SK-N-SH treated with all-trans-retinoic acid at 6 μM for 48 hours (cell line): ENCODE measurements around the gene ZGRF1.
"Not testable (repeated sequence)": the region's sequence is repeated elsewhere in the genome, so short reads cannot be mapped to it uniquely, and the experiment has no call there.

ENCODE experiments used
- ATAC-seq: fragments of 200-7000 bp; cut with Tn5 transposase; 3 replicates; pipeline ENCODE4 v1.9.1; 2020; ENCODE audit warnings: mild to moderate bottlenecking, moderate library complexity
- ARNTL ChIP-seq: fragments of 450-650 bp; formaldehyde crosslinking; IDR thresholded peaks from 2 replicates; pipeline ENCODE4 v1.5.0; 2020; ENCODE audit warnings: low read depth, mild to moderate bottlenecking, moderate library complexity, borderline replicate concordance
- BACH2 ChIP-seq: fragments of 250-450 bp; sonication (Bioruptor Pico); IDR thresholded peaks from 2 replicates; pipeline ENCODE4 v1.9.0; 2021; ENCODE audit warnings: mild to moderate bottlenecking, borderline replicate concordance
- CREB5 ChIP-seq: fragments of 250-450 bp; sonication (Bioruptor Pico); IDR thresholded peaks from 2 replicates; pipeline ENCODE4 v1.5.1; 2020; ENCODE audit warnings: low read depth, mild to moderate bottlenecking, moderate library complexity
- CSDC2 ChIP-seq: fragments of 250-450 bp; sonication (Bioruptor Pico); IDR thresholded peaks from 2 replicates; pipeline ENCODE4 v1.5.0; 2020; ENCODE audit warnings: mild to moderate bottlenecking, moderate library complexity
- CSRNP3 ChIP-seq: fragments of 250-450 bp; sonication (Bioruptor Pico); IDR thresholded peaks from 2 replicates; pipeline ENCODE4 v1.5.1; 2021; ENCODE audit warnings: mild to moderate bottlenecking, moderate library complexity
- ESRRG ChIP-seq: fragments of 250-450 bp; sonication (Bioruptor Pico); IDR thresholded peaks from 2 replicates; pipeline ENCODE4 v1.6.1; 2021; ENCODE audit warnings: mild to moderate bottlenecking
- GLIS3 ChIP-seq: fragments of 250-450 bp; sonication (Bioruptor Pico); IDR thresholded peaks from 2 replicates; pipeline ENCODE4 v1.5.0; 2020; ENCODE audit warnings: mild to moderate bottlenecking, moderate library complexity
- ISL1 ChIP-seq: fragments of 250-450 bp; sonication (Bioruptor Pico); IDR thresholded peaks from 2 replicates; pipeline ENCODE4 v2.1.2; 2022; ENCODE audit warnings: mild to moderate bottlenecking, moderate library complexity
- OSR1 ChIP-seq: fragments of 250-450 bp; sonication (Bioruptor Pico); IDR thresholded peaks from 2 replicates; pipeline ENCODE4 v1.8.0; 2022; ENCODE audit warnings: moderate library complexity, mild to moderate bottlenecking, inconsistent platforms
- PATZ1 ChIP-seq: fragments of 250-450 bp; sonication (Bioruptor Pico); IDR thresholded peaks from 2 replicates; pipeline ENCODE4 v1.8.0; 2020; ENCODE audit warnings: mild to moderate bottlenecking, moderate library complexity, borderline replicate concordance
- POU6F1 ChIP-seq: fragments of 250-450 bp; sonication (Bioruptor Pico); IDR thresholded peaks from 2 replicates; pipeline ENCODE4 v1.8.0; 2021; ENCODE audit warnings: low read depth, mild to moderate bottlenecking, moderate library complexity, borderline replicate concordance
- PPARA ChIP-seq: fragments of 250-450 bp; sonication (Bioruptor Pico); IDR thresholded peaks from 2 replicates; pipeline ENCODE4 v1.5.0; 2020; ENCODE audit warnings: mild to moderate bottlenecking, borderline replicate concordance
- RARB ChIP-seq: fragments of 250-450 bp; sonication (Bioruptor Pico); IDR thresholded peaks from 2 replicates; pipeline ENCODE4 v1.8.0; 2021; ENCODE audit warnings: mild to moderate bottlenecking, moderate library complexity
- SNAI2 ChIP-seq: fragments of 250-450 bp; sonication (Bioruptor Pico); IDR thresholded peaks from 2 replicates; pipeline ENCODE4 v1.5.0; 2020; ENCODE audit warnings: mild to moderate bottlenecking, moderate library complexity
- TCF4 ChIP-seq: fragments of 250-450 bp; sonication (Bioruptor Pico); IDR thresholded peaks from 2 replicates; pipeline ENCODE4 v1.8.0; 2021; ENCODE audit warnings: mild to moderate bottlenecking, moderate library complexity, borderline replicate concordance
- TOX ChIP-seq: fragments of 250-450 bp; sonication (Bioruptor Pico); IDR thresholded peaks from 2 replicates; pipeline ENCODE4 v1.8.0; 2021; ENCODE audit warnings: mild to moderate bottlenecking, moderate library complexity, borderline replicate concordance
- TSHZ2 ChIP-seq: fragments of 250-450 bp; sonication (Bioruptor Pico); IDR thresholded peaks from 2 replicates; pipeline ENCODE4 v1.5.0; 2020; ENCODE audit warnings: mild to moderate bottlenecking, moderate library complexity
- ZC3H10 ChIP-seq: fragments of 250-450 bp; sonication (Bioruptor Pico); IDR thresholded peaks from 2 replicates; pipeline ENCODE4 v1.5.1; 2021; ENCODE audit warnings: mild to moderate bottlenecking, moderate library complexity
- ZFP3 ChIP-seq: fragments of 250-450 bp; sonication (Bioruptor Pico); IDR thresholded peaks from 2 replicates; pipeline ENCODE4 v1.5.0; 2020; ENCODE audit warnings: mild to moderate bottlenecking, moderate library complexity
- ZFP30 ChIP-seq: fragments of 450-650 bp; formaldehyde crosslinking; IDR thresholded peaks from 2 replicates; pipeline ENCODE4 v1.5.0; 2022; ENCODE audit warnings: mild to moderate bottlenecking, moderate library complexity
- ZNF565 ChIP-seq: fragments of 450-650 bp; formaldehyde crosslinking; conservative IDR thresholded peaks from 2 replicates; pipeline ENCODE4 v1.5.0; 2020; ENCODE audit warnings: low read depth, mild to moderate bottlenecking, moderate library complexity
- ZNF70 ChIP-seq: fragments of 450-650 bp; formaldehyde crosslinking; IDR thresholded peaks from 2 replicates; pipeline ENCODE4 v1.5.0; 2020; ENCODE audit warnings: mild to moderate bottlenecking, moderate library complexity
- ZNF8 ChIP-seq: fragments of 450-650 bp; formaldehyde crosslinking; IDR thresholded peaks from 2 replicates; pipeline ENCODE4 v1.5.0; 2020; ENCODE audit warnings: mild to moderate bottlenecking, moderate library complexity

Gene ZGRF1

GRCh38 chr4:112554271-112554670 is 82.4 kb downstream of the ZGRF1 start:
- ATAC-seq: not testable (repeated sequence)
- 0 out of 2 replicates have a peak, but pooled peaks have one; percentile 40 for TF ChIP-seq ZNF8 (CRISPR knock-in tag)

- TF ChIP-seq ARNTL (CRISPR knock-in tag): no peak
- no peak for TF ChIP-seq SNAI2
- no peak for TF ChIP-seq GLIS3 (CRISPR knock-in tag)
- no peak for TF ChIP-seq BACH2 (CRISPR knock-in tag)
- no peak for TF ChIP-seq PATZ1 (CRISPR knock-in tag)
- peak; percentile 95 for ATAC-seq
Observed at GRCh38 chr4:112552668-112553067, 84.0 kb downstream of the ZGRF1 start.

GRCh38 chr4:112550728-112551127 is 86.0 kb downstream of the ZGRF1 start:
- TF ChIP-seq CREB5 (CRISPR knock-in tag) (no peak), TOX (CRISPR knock-in tag) (no peak), ZNF565 (CRISPR knock-in tag) (no peak), GLIS3 (CRISPR knock-in tag) (no peak), CSRNP3 (CRISPR knock-in tag) (no peak), ARNTL (CRISPR knock-in tag) (no peak), ZNF70 (CRISPR knock-in tag) (no peak), TSHZ2 (CRISPR knock-in tag) (no peak), POU6F1 (no peak), CSDC2 (no peak), OSR1 (CRISPR knock-in tag) (no peak)
- ATAC-seq: peak; percentile 34; the same call in 1 of the 3 replicates

GRCh38 chr4:112546476-112546875 is 90.2 kb downstream of the ZGRF1 start:
- no peak for ATAC-seq
- TF ChIP-seq ZFP30: no peak
- no peak for TF ChIP-seq ZNF565 (CRISPR knock-in tag)
- TF ChIP-seq BACH2 (CRISPR knock-in tag): no peak
- TF ChIP-seq TOX (CRISPR knock-in tag): no peak
- TF ChIP-seq ZC3H10 (CRISPR knock-in tag): no peak
- no peak for TF ChIP-seq TCF4 (CRISPR knock-in tag)
- TF ChIP-seq ZFP3: no peak
- no peak for TF ChIP-seq CSRNP3 (CRISPR knock-in tag)
- TF ChIP-seq CSDC2: no peak
- no peak for TF ChIP-seq ESRRG (CRISPR knock-in tag)
- TF ChIP-seq SNAI2: no peak
- no peak for TF ChIP-seq ISL1 (CRISPR knock-in tag)
- TF ChIP-seq RARB (CRISPR knock-in tag): no peak
- TF ChIP-seq PATZ1 (CRISPR knock-in tag): no peak
- no peak for TF ChIP-seq ZNF70 (CRISPR knock-in tag)
- TF ChIP-seq PPARA (CRISPR knock-in tag): no peak
- TF ChIP-seq GLIS3 (CRISPR knock-in tag): no peak
